Left colon (tissue), 2 donors: ENCODE results near the gene CLEC11A. TPM values are rescaled to one million over a fixed set of nuclear protein-coding genes. Genes with fewer than 3 reads are reported as not detected.

ENCODE experiments used
- total RNA-seq, 2 donors: library from RNA; stranded (reverse); fragmentation: NEBNext Ultra II Directional; extraction: Animal tissue kit (Norgen Biotek cat#: 25700); gene quantifications; one replicate each; pipeline ENCODE4 v1.2.1, GENCODE V29; 2021
- donor health status: DM: no; HTN: no; CAD: no.
- donor health status: DM: yes; HTN: yes; CAD: no.

Gene CLEC11A
- total RNA-seq, 2 donors from 2014 or later = 2.1 to 5.7 TPM

Other genes starting within 250 kb of the CLEC11A start
- gene EMC10, start 246.9 kb upstream of the CLEC11A start, total RNA-seq = 100 to 1,000 TPM; 125 to 132 TPM
- 1 to 10 TPM; 1.5 to 3.1 TPM for gene GARIN5A, start 246.5 kb upstream of the CLEC11A start, total RNA-seq
- gene JOSD2, start 212.2 kb upstream of the CLEC11A start, total RNA-seq = 10 to 100 TPM; 32.7 to 35.6 TPM
- not detected for gene ASPDH, start 209.5 kb upstream of the CLEC11A start, total RNA-seq
- gene LRRC4B, start 154.9 kb upstream of the CLEC11A start, total RNA-seq = 1 to 10 TPM in 1 of 2 donors, under 1 TPM in 1; 0.89 to 1.2 TPM
- not detected for gene SYT3, start 83.5 kb upstream of the CLEC11A start, total RNA-seq
- not detected for gene C19orf81, start 73.9 kb upstream of the CLEC11A start, total RNA-seq
- gene SHANK1, start 3.6 kb upstream of the CLEC11A start, total RNA-seq = under 1 TPM; 0.21 to 0.36 TPM
- not detected for gene GPR32, start 47.1 kb downstream of the CLEC11A start, total RNA-seq
- not detected for gene ACP4, start 67.1 kb downstream of the CLEC11A start, total RNA-seq
- gene KLK1, start 100.4 kb downstream of the CLEC11A start, total RNA-seq = 100 to 1,000 TPM; 182 to 236 TPM
- gene KLK15, start 110.2 kb downstream of the CLEC11A start, total RNA-seq = 1 to 10 TPM; 4.5 to 8.5 TPM
- gene KLK3, start 131.6 kb downstream of the CLEC11A start, total RNA-seq = 10 to 100 TPM in 1 of 2 donors, 1 to 10 TPM in 1; 5.7 to 11.7 TPM
- under 1 TPM in 1 of 2 donors, not detected in 1; 0.12 TPM for gene KLK2, start 150.1 kb downstream of the CLEC11A start, total RNA-seq
- gene KLK4, start 188.0 kb downstream of the CLEC11A start, total RNA-seq = 1 to 10 TPM; 3.5 to 6.4 TPM
- gene KLK5, start 229.7 kb downstream of the CLEC11A start, total RNA-seq = not detected
- not detected for gene KLK6, start 246.2 kb downstream of the CLEC11A start, total RNA-seq